Stomach (tissue), 4 donors: ENCODE results near the gene HSPB7.

Experiments
- EP300 ChIP-seq: sonication (generic); formaldehyde crosslinking; IDR thresholded peaks from one replicate; pipeline ENCODE4 v1.6.1; 2017; ENCODE audit warnings: antibody characterized with exemption
- POLR2A ChIP-seq, 4 donors: fragments of 450-650 bp; IDR thresholded peaks; one replicate each; pipeline ENCODE4 v1.6.1; 2016; ENCODE audit warnings: antibody characterized with exemption in 4 of 4, control low read depth in 2 of 4, mild to moderate bottlenecking in 1 of 4, moderate library complexity in 1 of 4
- POLR2AphosphoS5 ChIP-seq, 3 donors: sonication (generic); formaldehyde crosslinking; IDR thresholded peaks; one replicate each; pipeline ENCODE4 v1.6.1; 2016; ENCODE audit warnings: antibody characterized with exemption in 3 of 3
- TF ChIP-seq, protein P1 (sequence below), 7 experiments: fragments of 450-650 bp in 4 of 7; fragments of 200-600 bp in 3 of 7; sonication (generic) in 3 of 7; IDR thresholded peaks; one replicate each; pipeline ENCODE4 v1.5.1; 2016 to 2019; ENCODE audit warnings: antibody characterized with exemption in 7 of 7, control low read depth in 2 of 7, mild to moderate bottlenecking in 1 of 7

DNA sequence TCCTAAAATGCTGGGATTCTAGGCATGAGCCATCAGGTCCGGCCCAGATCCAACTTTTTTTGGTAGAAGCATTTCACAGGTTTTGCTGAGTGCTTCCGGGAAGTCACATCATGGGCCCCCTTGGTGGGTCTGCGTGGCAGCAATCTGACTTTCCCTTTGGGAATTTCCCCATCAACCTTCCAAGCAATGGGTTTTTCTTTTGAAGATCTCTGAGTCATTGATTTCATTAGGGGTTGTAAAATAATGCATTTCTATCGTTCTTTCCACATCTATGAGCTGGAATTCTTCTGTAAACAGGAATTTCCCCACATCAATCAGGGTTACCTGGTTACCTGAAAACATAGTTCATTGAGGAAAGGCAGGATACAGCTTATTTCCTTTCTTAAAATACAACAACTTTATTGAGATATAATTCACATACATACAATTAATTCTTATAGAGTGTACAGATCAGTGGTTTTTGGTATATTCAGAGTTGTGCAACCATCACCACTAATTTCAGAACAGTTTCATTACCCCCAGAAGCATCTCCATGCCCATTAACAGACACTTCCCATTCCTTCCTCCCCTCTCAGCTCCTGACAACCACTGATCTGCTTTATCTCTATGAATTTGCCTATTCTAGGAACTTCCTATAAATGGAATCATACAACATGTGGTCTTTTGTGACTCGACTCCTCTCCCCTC lies 32.1 kb downstream of the HSPB7 start:
- TF ChIP-seq, protein P1, sequence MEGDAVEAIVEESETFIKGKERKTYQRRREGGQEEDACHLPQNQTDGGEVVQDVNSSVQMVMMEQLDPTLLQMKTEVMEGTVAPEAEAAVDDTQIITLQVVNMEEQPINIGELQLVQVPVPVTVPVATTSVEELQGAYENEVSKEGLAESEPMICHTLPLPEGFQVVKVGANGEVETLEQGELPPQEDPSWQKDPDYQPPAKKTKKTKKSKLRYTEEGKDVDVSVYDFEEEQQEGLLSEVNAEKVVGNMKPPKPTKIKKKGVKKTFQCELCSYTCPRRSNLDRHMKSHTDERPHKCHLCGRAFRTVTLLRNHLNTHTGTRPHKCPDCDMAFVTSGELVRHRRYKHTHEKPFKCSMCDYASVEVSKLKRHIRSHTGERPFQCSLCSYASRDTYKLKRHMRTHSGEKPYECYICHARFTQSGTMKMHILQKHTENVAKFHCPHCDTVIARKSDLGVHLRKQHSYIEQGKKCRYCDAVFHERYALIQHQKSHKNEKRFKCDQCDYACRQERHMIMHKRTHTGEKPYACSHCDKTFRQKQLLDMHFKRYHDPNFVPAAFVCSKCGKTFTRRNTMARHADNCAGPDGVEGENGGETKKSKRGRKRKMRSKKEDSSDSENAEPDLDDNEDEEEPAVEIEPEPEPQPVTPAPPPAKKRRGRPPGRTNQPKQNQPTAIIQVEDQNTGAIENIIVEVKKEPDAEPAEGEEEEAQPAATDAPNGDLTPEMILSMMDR (IDR thresholded peaks at IDR 0.05) = no peak
- TF ChIP-seq POLR2A (IDR thresholded peaks at IDR 0.05) (no peak), POLR2AphosphoS5 (IDR thresholded peaks at IDR 0.05) (no peak), EP300 (no peak)
